ENCODE results near the gene BRSK2.

DNA sequence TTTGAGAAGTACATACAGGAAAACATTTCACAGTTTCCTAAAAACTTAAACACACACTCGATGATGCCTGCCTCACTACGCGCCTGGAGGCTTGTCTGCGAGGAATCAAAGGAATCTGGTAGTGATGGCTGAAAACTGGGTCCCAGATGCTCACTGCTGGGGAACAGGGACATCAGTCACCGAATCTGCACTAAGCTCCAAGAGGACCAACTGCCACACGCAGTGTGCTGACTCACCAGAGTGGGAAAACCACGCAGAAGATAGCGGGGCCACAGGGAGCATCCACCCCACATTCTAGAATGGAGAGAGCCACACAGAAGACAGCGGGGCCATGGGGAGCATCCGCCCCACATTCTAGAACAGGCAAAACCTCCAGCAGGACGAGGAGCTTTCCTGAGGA, 121.2 kb downstream of the BRSK2 start:
- TF ChIP-seq, protein P1, sequence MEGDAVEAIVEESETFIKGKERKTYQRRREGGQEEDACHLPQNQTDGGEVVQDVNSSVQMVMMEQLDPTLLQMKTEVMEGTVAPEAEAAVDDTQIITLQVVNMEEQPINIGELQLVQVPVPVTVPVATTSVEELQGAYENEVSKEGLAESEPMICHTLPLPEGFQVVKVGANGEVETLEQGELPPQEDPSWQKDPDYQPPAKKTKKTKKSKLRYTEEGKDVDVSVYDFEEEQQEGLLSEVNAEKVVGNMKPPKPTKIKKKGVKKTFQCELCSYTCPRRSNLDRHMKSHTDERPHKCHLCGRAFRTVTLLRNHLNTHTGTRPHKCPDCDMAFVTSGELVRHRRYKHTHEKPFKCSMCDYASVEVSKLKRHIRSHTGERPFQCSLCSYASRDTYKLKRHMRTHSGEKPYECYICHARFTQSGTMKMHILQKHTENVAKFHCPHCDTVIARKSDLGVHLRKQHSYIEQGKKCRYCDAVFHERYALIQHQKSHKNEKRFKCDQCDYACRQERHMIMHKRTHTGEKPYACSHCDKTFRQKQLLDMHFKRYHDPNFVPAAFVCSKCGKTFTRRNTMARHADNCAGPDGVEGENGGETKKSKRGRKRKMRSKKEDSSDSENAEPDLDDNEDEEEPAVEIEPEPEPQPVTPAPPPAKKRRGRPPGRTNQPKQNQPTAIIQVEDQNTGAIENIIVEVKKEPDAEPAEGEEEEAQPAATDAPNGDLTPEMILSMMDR (IDR thresholded peaks at IDR 0.05), result no peak
- no peak for TF ChIP-seq ZFX (IDR thresholded peaks at IDR 0.05; ENCODE audit: borderline replicate concordance)

Measured in 22Rv1 (cell line).